ENCODE results near the gene SLC6A11. TPM values are rescaled to one million over a fixed set of nuclear protein-coding genes. Genes with fewer than 3 reads are reported as not detected.

The SLC6A11 gene
- total RNA-seq, 1 donor from 2014 or later, result 0.25 TPM

GRCh38 chr3:10775259-10775658 lies 40.8 kb upstream of the SLC6A11 start:
- H3K36me3 ChIP-seq, result no peaks in the 10 kb centered on the region
- intact Hi-C loops (cut with DNase I), result no loop called here
- no peaks in the 10 kb centered on the region for H3K4me1 ChIP-seq
- no peak overlapping the region for H3K4me3 ChIP-seq
- DNase-seq (ENCODE audit: extremely low spot score in 2 of 2), result peak in 1 of 2 donors; percentile 20
- no peaks in the 10 kb centered on the region for H3K9me3 ChIP-seq
- H3K27ac ChIP-seq, result no peak overlapping the region
- TF ChIP-seq POLR2AphosphoS5 (IDR thresholded peaks at IDR 0.05; ENCODE audit: insufficient read depth in 1 of 2, low read depth in 1 of 2) (no peak), POLR2A (IDR thresholded peaks at IDR 0.05) (no peak)
- TF ChIP-seq, protein P1, sequence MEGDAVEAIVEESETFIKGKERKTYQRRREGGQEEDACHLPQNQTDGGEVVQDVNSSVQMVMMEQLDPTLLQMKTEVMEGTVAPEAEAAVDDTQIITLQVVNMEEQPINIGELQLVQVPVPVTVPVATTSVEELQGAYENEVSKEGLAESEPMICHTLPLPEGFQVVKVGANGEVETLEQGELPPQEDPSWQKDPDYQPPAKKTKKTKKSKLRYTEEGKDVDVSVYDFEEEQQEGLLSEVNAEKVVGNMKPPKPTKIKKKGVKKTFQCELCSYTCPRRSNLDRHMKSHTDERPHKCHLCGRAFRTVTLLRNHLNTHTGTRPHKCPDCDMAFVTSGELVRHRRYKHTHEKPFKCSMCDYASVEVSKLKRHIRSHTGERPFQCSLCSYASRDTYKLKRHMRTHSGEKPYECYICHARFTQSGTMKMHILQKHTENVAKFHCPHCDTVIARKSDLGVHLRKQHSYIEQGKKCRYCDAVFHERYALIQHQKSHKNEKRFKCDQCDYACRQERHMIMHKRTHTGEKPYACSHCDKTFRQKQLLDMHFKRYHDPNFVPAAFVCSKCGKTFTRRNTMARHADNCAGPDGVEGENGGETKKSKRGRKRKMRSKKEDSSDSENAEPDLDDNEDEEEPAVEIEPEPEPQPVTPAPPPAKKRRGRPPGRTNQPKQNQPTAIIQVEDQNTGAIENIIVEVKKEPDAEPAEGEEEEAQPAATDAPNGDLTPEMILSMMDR (IDR thresholded peaks at IDR 0.05), result no peak
- no peaks in the 10 kb centered on the region for H3K27me3 ChIP-seq

DNA sequence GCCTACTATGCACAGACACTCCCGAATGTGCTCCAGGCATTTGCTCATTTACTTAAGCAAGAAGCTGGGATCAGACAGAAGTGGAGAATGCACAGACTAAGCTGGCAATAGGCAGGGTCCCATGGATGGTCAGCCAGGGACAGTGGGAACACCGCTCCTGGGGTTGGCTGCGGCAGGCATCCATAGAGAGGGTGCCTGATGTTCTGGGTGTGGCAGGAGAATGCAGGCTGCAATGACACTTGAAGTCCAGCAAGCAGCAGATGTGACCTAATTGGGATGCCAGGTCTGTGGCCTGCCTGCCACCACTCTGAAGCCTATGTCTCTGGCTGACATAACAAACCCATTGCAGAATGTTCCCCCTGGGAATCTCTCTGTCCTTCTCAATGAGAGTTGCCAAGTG lies 40.2 kb upstream of the SLC6A11 start:
- H3K36me3 ChIP-seq, result no peaks in the 10 kb centered on the region
- no peak overlapping the region for H3K27ac ChIP-seq
- H3K27me3 ChIP-seq, result no peaks in the 10 kb centered on the region
- H3K4me1 ChIP-seq, result no peaks in the 10 kb centered on the region
- intact Hi-C loops (cut with DNase I), result no loop called here
- DNase-seq (ENCODE audit: extremely low spot score in 2 of 2), result no peak
- no peaks in the 10 kb centered on the region for H3K9me3 ChIP-seq
- no peak for TF ChIP-seq POLR2A (IDR thresholded peaks at IDR 0.05)
- no peak overlapping the region for H3K4me3 ChIP-seq

- Histone ChIP-seq H3K4me3 (no peak overlapping the region), H3K27ac (no peak overlapping the region), H3K9me3 (no peaks in the 10 kb centered on the region), H3K4me1 (no peaks in the 10 kb centered on the region), H3K27me3 (no peaks in the 10 kb centered on the region), H3K36me3 (no peaks in the 10 kb centered on the region)
- no peak for DNase-seq (ENCODE audit: extremely low spot score in 2 of 2)
- no peak for TF ChIP-seq POLR2AphosphoS5 (IDR thresholded peaks at IDR 0.05; ENCODE audit: insufficient read depth in 1 of 2, low read depth in 1 of 2)
- TF ChIP-seq, protein P1 (IDR thresholded peaks at IDR 0.05), result no peak
- TF ChIP-seq POLR2A (IDR thresholded peaks at IDR 0.05), result no peak
- intact Hi-C loops (cut with DNase I), result no loop called here
Observed at GRCh38 chr3:10777627-10778026, 38.4 kb upstream of the SLC6A11 start.

DNA sequence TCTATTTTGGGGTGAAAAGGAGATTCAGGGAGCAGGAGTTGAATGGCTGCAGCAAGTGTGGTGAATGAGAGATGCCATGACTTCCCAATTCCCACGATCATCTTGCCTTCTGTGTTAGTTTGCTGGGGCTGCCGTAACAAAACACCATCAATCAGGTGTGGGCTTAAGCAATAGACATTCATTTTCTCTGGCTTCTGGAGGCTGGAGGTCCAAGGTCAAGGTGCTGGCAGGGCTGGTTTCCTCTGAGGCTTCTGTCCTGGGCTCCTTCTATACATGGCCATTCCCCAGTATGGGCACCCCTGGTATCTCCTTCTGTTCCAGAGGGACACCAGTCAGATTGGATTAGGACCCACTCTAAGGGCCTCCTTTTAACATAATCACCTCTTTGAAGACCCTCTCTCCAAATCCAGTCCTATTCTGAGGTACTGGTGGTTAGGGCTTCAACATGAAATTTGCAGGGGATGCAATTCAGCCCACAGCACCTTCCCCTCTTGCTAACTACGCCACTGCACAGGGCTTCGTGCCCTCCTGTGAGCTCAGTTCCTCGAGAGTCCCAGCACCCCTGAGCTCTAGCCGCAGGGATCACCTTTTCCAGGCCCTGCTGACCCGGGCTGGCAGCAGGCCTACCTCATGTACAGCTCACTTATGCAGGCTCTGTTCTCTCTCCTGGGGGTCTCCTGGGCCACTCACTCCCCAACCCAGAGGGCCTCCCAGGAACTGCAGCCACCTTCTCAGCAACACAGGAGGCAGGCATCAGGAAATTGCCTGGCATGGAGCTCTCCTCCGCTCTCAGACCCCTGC lies 37.3 kb upstream of the SLC6A11 start:
- no peaks in the 10 kb centered on the region for H3K4me1 ChIP-seq
- peak in 1 of 2 donors; percentile 90 for DNase-seq (ENCODE audit: extremely low spot score in 2 of 2)
- H3K36me3 ChIP-seq, result no peaks in the 10 kb centered on the region
- TF ChIP-seq POLR2AphosphoS5 (IDR thresholded peaks at IDR 0.05; ENCODE audit: insufficient read depth in 1 of 2, low read depth in 1 of 2) (no peak), POLR2A (IDR thresholded peaks at IDR 0.05) (no peak)
- TF ChIP-seq, protein P1 (IDR thresholded peaks at IDR 0.05), result no peak
- no peak overlapping the region for H3K4me3 ChIP-seq
- intact Hi-C loops (cut with DNase I), result no loop called here
- H3K27me3 ChIP-seq, result no peaks in the 10 kb centered on the region
- no peak overlapping the region for H3K27ac ChIP-seq
- no peaks in the 10 kb centered on the region for H3K9me3 ChIP-seq

- TF ChIP-seq, protein P1 (IDR thresholded peaks at IDR 0.05), result no peak
- no peak for TF ChIP-seq POLR2A (IDR thresholded peaks at IDR 0.05)
- no peak for TF ChIP-seq POLR2AphosphoS5 (IDR thresholded peaks at IDR 0.05; ENCODE audit: insufficient read depth in 1 of 2, low read depth in 1 of 2)
- DNase-seq (ENCODE audit: extremely low spot score in 2 of 2), result peak in 1 of 2 donors; percentile 87
- no peaks in the 10 kb centered on the region for H3K9me3 ChIP-seq
Observed at GRCh38 chr3:10779293-10779805, 36.7 kb upstream of the SLC6A11 start.

More at GRCh38 chr3:10779293-10779805, 36.7 kb upstream of the SLC6A11 start:
- intact Hi-C loops (cut with DNase I), result no loop called here
- Histone ChIP-seq H3K4me1 (no peaks in the 10 kb centered on the region), H3K4me3 (no peak overlapping the region), H3K27ac (no peak overlapping the region), H3K36me3 (no peaks in the 10 kb centered on the region), H3K27me3 (no peaks in the 10 kb centered on the region)
